Testis (tissue), 2 donors: ENCODE results near the gene CLDN14.

Experiments used
- CTCF ChIP-seq, 3 experiments: fragments of 450-650 bp in 2 of 3; fragments of 200-600 bp in 1 of 3; sonication (generic) in 1 of 3; IDR thresholded peaks; one replicate each; pipeline ENCODE4 v1.5.1; 2016 to 2019; ENCODE audit warnings: antibody characterized with exemption in 3 of 3, mild to moderate bottlenecking in 2 of 3, moderate library complexity in 1 of 3
- POLR2A ChIP-seq: fragments of 450-650 bp; IDR thresholded peaks from one replicate; pipeline ENCODE4 v1.6.1; 2017; ENCODE audit warnings: antibody characterized with exemption, mild to moderate bottlenecking, moderate library complexity

DNA sequence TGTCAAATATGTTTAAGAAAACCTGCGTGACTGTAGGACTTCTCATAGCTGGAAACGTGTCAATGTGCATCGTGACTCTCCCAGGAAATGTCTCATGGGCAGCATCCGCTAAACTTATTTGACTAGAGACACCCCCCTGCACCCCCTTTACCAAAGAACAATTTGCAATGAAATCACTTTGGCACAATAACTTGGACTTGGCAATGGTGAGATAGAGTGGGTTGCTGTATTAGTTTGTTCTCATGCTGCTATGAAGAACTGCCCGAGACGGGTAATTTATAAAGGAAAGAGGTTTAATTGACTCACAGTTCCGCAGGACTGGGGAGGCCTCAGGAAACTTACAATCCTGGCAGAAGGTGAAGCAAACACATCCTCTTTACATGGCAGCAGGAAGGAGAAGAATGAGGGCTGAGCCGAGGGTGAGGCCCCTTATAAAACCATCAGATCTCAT lies 13.8 kb downstream of the CLDN14 start:
- no peak for TF ChIP-seq CTCF (IDR thresholded peaks at IDR 0.05)
- TF ChIP-seq POLR2A = no peak
